SK-N-SH treated with all-trans-retinoic acid at 6 μM for 48 hours (cell line): ENCODE data around the gene CXCR1.

Experiments
- ATAC-seq: fragments of 200-7000 bp; cut with Tn5 transposase; 3 replicates; pipeline ENCODE4 v1.9.1; 2020; ENCODE audit warnings: mild to moderate bottlenecking, moderate library complexity
- ARNTL ChIP-seq: fragments of 450-650 bp; formaldehyde crosslinking; IDR thresholded peaks from 2 replicates; pipeline ENCODE4 v1.5.0; 2020; ENCODE audit warnings: low read depth, mild to moderate bottlenecking, moderate library complexity, borderline replicate concordance
- BACH2 ChIP-seq: fragments of 250-450 bp; sonication (Bioruptor Pico); IDR thresholded peaks from 2 replicates; pipeline ENCODE4 v1.9.0; 2021; ENCODE audit warnings: mild to moderate bottlenecking, borderline replicate concordance
- CREB5 ChIP-seq: fragments of 250-450 bp; sonication (Bioruptor Pico); IDR thresholded peaks from 2 replicates; pipeline ENCODE4 v1.5.1; 2020; ENCODE audit warnings: low read depth, mild to moderate bottlenecking, moderate library complexity
- CSDC2 ChIP-seq: fragments of 250-450 bp; sonication (Bioruptor Pico); IDR thresholded peaks from 2 replicates; pipeline ENCODE4 v1.5.0; 2020; ENCODE audit warnings: mild to moderate bottlenecking, moderate library complexity
- CSRNP3 ChIP-seq: fragments of 250-450 bp; sonication (Bioruptor Pico); IDR thresholded peaks from 2 replicates; pipeline ENCODE4 v1.5.1; 2021; ENCODE audit warnings: mild to moderate bottlenecking, moderate library complexity
- ESRRG ChIP-seq: fragments of 250-450 bp; sonication (Bioruptor Pico); IDR thresholded peaks from 2 replicates; pipeline ENCODE4 v1.6.1; 2021; ENCODE audit warnings: mild to moderate bottlenecking
- GLIS3 ChIP-seq: fragments of 250-450 bp; sonication (Bioruptor Pico); IDR thresholded peaks from 2 replicates; pipeline ENCODE4 v1.5.0; 2020; ENCODE audit warnings: mild to moderate bottlenecking, moderate library complexity
- ISL1 ChIP-seq: fragments of 250-450 bp; sonication (Bioruptor Pico); IDR thresholded peaks from 2 replicates; pipeline ENCODE4 v2.1.2; 2022; ENCODE audit warnings: mild to moderate bottlenecking, moderate library complexity
- OSR1 ChIP-seq: fragments of 250-450 bp; sonication (Bioruptor Pico); IDR thresholded peaks from 2 replicates; pipeline ENCODE4 v1.8.0; 2022; ENCODE audit warnings: moderate library complexity, mild to moderate bottlenecking, inconsistent platforms
- PATZ1 ChIP-seq: fragments of 250-450 bp; sonication (Bioruptor Pico); IDR thresholded peaks from 2 replicates; pipeline ENCODE4 v1.8.0; 2020; ENCODE audit warnings: mild to moderate bottlenecking, moderate library complexity, borderline replicate concordance
- POU6F1 ChIP-seq: fragments of 250-450 bp; sonication (Bioruptor Pico); IDR thresholded peaks from 2 replicates; pipeline ENCODE4 v1.8.0; 2021; ENCODE audit warnings: low read depth, mild to moderate bottlenecking, moderate library complexity, borderline replicate concordance
- PPARA ChIP-seq: fragments of 250-450 bp; sonication (Bioruptor Pico); IDR thresholded peaks from 2 replicates; pipeline ENCODE4 v1.5.0; 2020; ENCODE audit warnings: mild to moderate bottlenecking, borderline replicate concordance
- RARB ChIP-seq: fragments of 250-450 bp; sonication (Bioruptor Pico); IDR thresholded peaks from 2 replicates; pipeline ENCODE4 v1.8.0; 2021; ENCODE audit warnings: mild to moderate bottlenecking, moderate library complexity
- SNAI2 ChIP-seq: fragments of 250-450 bp; sonication (Bioruptor Pico); IDR thresholded peaks from 2 replicates; pipeline ENCODE4 v1.5.0; 2020; ENCODE audit warnings: mild to moderate bottlenecking, moderate library complexity
- TCF4 ChIP-seq: fragments of 250-450 bp; sonication (Bioruptor Pico); IDR thresholded peaks from 2 replicates; pipeline ENCODE4 v1.8.0; 2021; ENCODE audit warnings: mild to moderate bottlenecking, moderate library complexity, borderline replicate concordance
- TOX ChIP-seq: fragments of 250-450 bp; sonication (Bioruptor Pico); IDR thresholded peaks from 2 replicates; pipeline ENCODE4 v1.8.0; 2021; ENCODE audit warnings: mild to moderate bottlenecking, moderate library complexity, borderline replicate concordance
- TSHZ2 ChIP-seq: fragments of 250-450 bp; sonication (Bioruptor Pico); IDR thresholded peaks from 2 replicates; pipeline ENCODE4 v1.5.0; 2020; ENCODE audit warnings: mild to moderate bottlenecking, moderate library complexity
- ZC3H10 ChIP-seq: fragments of 250-450 bp; sonication (Bioruptor Pico); IDR thresholded peaks from 2 replicates; pipeline ENCODE4 v1.5.1; 2021; ENCODE audit warnings: mild to moderate bottlenecking, moderate library complexity
- ZFP30 ChIP-seq: fragments of 450-650 bp; formaldehyde crosslinking; IDR thresholded peaks from 2 replicates; pipeline ENCODE4 v1.5.0; 2022; ENCODE audit warnings: mild to moderate bottlenecking, moderate library complexity
- ZNF70 ChIP-seq: fragments of 450-650 bp; formaldehyde crosslinking; IDR thresholded peaks from 2 replicates; pipeline ENCODE4 v1.5.0; 2020; ENCODE audit warnings: mild to moderate bottlenecking, moderate library complexity
- ZNF8 ChIP-seq: fragments of 450-650 bp; formaldehyde crosslinking; IDR thresholded peaks from 2 replicates; pipeline ENCODE4 v1.5.0; 2020; ENCODE audit warnings: mild to moderate bottlenecking, moderate library complexity

CXCR1 gene

GRCh38 chr2:218138047-218138446 is 28.7 kb downstream of the CXCR1 start:
- no peak for TF ChIP-seq ARNTL (CRISPR knock-in tag)
- no peak for TF ChIP-seq CREB5 (CRISPR knock-in tag)
- TF ChIP-seq GLIS3 (CRISPR knock-in tag) = no peak
- no peak for TF ChIP-seq PPARA (CRISPR knock-in tag)
- TF ChIP-seq TSHZ2 (CRISPR knock-in tag) = no peak
- TF ChIP-seq BACH2 (CRISPR knock-in tag) = no peak
- no peak for TF ChIP-seq CSDC2 (CRISPR knock-in tag)
- TF ChIP-seq OSR1 = no peak
- TF ChIP-seq SNAI2 (CRISPR knock-in tag) = no peak
- no peak for TF ChIP-seq ZNF8 (CRISPR knock-in tag)
- no peak for TF ChIP-seq RARB (CRISPR knock-in tag)
- no peak for TF ChIP-seq ZNF70 (CRISPR knock-in tag)
- no peak for TF ChIP-seq ESRRG (CRISPR knock-in tag)
- TF ChIP-seq ISL1 (CRISPR knock-in tag) = no peak
- no peak for TF ChIP-seq TCF4 (CRISPR knock-in tag)
- TF ChIP-seq CSRNP3 (CRISPR knock-in tag) = no peak
- TF ChIP-seq ZFP30 = no peak
- TF ChIP-seq TOX (CRISPR knock-in tag) = no peak
- TF ChIP-seq POU6F1 (CRISPR knock-in tag) = no peak
- no peak for TF ChIP-seq ZC3H10 (CRISPR knock-in tag)
- TF ChIP-seq, all 23 proteins: peak for 0
- ATAC-seq = no peak

GRCh38 chr2:218137514-218137913 is 29.2 kb downstream of the CXCR1 start:
- TF ChIP-seq ARNTL (CRISPR knock-in tag) = no peak
- TF ChIP-seq CSDC2 (CRISPR knock-in tag) = no peak
- no peak for TF ChIP-seq TOX (CRISPR knock-in tag)
- no peak for TF ChIP-seq PATZ1 (CRISPR knock-in tag)
- no peak for TF ChIP-seq ZC3H10 (CRISPR knock-in tag)
- TF ChIP-seq CSRNP3 (CRISPR knock-in tag) = no peak
- no peak for TF ChIP-seq SNAI2 (CRISPR knock-in tag)
- TF ChIP-seq ZNF70 (CRISPR knock-in tag) = no peak
- TF ChIP-seq ZFP30 = no peak
- no peak for TF ChIP-seq TCF4 (CRISPR knock-in tag)
- TF ChIP-seq POU6F1 (CRISPR knock-in tag) = no peak
- no peak for TF ChIP-seq TSHZ2 (CRISPR knock-in tag)
- no peak for TF ChIP-seq OSR1
- no peak for TF ChIP-seq PPARA (CRISPR knock-in tag)
- TF ChIP-seq, all 23 proteins: peak for 0
- ATAC-seq = no peak
